Measurements from ENCODE around the gene INPP5F.
"Not testable (repeated sequence)": the region's sequence is repeated elsewhere in the genome, so short reads cannot be mapped to it uniquely, and the experiment has no call there.

The INPP5F gene

DNA sequence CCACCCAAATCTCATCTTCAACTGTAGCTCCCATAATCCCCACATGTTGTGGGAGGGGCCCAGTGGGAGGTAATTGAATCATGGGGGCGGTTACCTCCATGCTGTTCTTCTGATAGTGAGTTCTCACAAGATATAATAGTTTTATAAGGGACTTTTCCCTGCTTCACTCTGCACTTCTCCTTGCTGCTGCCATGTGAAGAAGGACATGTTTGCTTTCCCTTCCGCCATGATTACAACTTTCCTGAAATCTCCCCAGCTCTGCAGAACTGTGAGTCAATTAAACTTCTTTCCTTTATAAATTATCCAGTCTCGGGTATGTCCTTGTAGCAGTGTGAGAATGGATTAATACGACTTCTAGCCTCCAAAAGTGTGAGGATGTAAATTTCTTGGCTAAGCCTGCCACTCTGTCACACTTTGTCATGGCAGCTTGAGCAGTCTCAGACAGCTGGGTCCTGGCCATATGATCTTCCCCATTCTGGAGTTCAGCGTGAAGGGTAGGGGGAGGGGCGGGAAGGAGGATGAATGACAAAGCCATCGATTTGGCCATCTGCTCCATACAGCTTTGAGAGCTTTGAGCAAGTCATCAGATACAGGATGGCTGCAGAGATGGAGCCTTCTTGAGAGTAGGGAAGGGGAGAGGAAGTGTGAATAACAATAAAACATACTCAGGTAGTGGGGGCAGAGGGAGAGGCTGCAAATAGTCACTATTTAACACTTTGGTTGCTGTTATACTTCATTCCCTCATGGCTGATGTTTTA lies 19.1 kb upstream of the INPP5F start:
- no peak for DNase-seq

DNA sequence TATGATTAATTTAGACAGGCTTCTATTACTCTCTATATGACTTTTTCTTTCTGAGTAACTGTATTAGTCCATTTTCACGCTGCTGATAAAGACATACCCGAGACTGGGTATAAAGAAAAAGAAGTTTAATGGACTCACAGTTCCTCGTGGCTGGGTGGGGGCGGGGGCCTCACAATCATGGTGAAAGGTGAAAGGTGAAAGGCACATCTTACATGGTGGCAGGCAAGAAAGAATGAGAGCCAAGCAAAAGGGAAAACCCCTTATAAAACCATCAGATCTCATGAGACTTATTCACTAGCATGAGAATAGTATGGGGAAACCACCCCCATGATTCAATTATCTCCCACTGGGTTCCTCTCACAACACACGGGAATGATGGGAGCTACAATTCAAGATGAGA lies 18.5 kb upstream of the INPP5F start:
- DNase-seq = not testable (repeated sequence)

DNA sequence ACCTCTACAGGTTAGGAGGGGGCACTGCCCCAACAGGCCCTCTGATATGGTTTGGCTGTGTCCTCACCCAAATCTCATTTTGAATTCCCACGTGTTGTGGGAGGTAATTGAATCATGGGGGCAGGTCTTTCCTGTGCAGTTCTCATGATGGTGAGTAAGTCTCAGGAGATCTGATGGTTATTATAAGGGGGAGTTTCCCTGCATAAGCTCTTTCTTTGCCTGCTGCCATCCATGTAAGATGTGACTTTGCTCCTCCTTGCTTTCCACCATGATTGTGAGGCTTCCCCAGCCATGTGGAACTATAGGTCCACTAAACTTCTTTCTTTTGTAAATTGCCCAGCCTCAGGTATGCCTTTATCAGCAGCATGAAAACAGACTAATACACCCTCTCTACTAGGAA lies 14.9 kb upstream of the INPP5F start:
- DNase-seq = not testable (repeated sequence)

DNA sequence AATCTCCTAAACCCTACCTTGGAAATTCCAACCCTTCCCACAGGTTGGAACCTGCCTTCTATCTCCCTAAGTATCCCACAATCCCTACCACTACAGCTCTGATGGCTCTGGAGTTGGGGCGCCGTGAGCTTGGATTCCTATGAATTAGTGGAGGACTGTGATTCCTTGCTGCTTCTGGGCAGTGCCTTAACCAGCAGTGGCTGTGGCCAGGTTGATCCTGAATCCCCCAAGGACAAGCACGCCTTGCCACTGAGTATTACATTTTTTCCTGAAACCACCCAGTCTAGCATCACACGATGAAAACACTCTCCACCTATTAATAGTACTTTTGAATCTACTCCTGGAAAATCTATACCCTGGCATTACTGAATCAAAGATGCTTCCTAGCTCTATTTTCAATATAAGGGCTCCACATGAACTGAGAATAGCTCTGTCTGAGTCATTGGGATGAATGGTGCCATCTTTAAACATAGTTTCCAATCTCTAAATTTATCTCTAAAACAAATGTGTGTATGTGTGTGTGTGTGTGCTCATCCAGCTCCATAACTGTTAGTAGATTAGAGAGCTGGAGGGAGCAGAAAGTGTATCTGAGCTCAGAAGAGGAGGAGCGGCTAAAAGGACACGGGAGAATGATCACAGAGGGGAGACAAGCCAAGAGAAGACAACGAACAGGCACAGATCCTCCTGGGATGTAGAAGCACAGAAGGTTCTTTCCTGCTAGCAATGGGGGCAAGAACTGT lies 11.9 kb upstream of the INPP5F start:
- no peak for DNase-seq

DNA sequence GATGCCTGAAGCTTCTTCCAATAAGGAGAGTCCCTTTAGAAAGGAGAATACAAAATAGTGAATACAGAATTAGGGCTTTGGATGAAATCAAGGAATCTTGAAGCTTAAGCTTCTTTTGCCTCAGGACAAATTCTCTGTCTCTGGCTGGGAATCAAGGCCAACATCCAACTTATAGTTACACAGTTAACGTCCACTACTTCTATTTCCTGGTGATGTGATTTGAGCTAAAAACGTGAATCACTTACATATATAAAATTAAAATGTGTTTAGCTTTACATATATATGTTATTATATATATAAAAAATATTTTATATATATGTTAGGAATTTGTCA lies 11.4 kb upstream of the INPP5F start:
- no peak for DNase-seq

DNA sequence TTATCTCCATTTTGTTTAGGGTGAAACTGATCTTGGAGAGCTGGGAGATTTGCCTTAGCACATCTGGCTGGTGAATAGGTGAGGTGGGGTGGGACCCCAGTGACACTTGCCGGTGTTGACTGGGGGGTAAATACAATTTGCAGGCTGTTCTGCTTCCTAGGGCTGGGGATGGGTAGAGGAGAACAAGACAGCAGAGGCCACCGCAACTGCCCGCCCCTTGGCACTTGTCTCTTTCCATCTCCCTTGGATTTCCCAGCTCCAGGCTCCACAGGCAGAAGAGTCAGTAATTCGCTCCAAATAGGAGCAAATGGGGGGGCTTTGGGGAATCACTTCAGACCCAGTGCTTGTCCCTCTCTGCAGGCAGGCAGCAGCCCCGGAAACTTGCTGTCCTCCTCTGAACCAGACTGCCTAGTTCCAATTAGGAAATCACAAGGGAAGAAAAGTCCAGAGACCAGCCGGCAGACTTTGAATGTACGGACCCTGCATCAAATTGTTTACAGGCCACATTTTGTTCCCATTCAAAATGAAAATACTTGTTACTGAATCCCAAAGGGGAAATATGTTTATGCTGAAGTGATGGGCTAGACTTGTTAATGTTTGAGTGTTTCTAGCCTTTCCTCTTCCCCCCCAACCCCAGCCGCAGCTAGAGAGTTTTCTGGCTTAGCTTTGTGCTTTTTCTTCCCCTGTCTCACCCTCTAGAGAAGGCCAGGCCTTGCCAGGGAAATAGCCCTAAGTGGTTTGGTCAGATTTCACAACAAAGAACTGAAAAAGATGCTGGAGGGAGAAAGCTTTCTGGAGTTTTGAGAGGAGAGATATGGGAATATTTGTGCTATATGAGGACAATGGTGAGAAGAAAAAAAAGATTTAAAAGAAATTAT lies 10.0 kb upstream of the INPP5F start:
- no peak for DNase-seq

DNA sequence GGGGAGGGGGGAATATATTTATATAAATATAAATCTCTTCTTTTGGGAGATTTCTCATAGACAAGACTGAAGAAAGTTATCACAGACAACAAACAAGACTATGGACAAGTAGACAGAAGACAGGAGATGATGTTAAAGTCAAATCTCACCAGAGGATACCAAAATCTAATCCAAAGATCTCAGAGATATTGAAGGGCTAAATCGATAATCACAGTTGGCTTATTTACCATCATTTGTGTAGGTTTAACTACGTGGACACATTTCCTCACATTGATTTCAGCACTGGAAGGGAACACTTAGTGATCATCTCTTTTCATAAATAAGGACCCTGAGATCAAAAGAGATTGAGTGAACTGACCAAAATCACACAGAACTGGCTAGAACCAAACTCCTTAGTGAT lies 2.7 kb upstream of the INPP5F start:
- DNase-seq = no peak

DNA sequence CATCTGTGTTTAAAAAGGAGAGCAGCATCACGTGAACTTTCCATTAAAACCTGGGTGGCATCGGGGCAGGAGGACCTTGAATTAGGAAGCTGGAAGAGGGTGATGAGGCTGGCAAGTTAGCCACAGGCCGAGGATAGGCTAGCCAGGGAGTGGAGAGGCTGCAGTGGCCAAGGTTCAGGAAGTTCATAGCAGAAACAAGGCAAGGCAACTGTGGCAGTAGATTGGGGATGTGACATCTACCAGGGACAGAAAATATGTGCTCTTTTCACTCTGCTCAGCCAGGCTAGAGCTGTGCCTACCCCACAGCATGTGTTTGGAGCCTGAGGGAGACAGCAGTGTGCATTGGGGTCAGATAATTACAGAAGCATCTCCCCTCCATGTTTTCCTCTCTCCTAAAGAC lies 2.2 kb upstream of the INPP5F start:
- DNase-seq = no peak

DNA sequence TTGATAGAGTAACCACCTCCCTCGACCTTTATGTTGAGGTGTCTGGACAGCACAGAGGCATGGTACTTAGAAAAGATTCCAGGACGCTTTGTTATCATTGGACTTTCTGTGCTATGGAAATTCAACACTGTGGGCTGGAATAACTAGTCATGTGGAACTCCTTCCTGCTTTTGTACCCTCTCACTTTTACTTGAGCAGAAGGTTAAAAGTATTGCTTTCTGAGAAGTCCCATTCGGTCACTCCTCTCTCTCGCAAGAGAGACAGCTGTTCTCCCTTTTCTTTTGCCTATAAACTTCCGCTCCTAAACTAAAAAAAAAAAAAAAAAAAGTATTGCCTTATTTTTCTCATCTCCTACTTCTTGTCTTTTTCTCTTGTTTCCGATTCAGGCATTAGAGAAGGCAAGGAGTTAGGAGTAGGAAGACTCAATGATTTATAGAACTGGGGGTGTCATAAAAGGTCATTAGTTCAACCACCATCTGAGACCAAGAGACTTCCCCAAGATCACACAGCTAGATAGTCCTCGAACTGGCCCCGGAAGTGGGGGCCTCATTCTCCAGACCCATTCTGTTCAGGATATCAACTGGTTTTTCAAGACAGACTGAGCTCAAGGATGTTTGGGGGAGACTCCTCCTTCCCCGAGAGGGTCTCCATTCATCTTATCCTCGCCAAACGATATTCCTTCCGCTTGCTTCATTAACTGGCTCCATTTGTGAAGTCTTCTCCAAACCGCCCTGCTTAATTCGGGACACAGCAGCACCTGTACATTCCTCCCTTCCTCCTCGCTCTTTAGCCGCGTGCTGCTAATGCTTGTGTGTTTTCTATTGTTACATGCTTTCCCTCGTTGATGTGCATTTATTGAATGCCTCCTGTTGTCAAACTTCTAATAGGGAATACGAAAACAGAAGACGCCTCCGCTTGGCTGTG lies 995 bp upstream of the INPP5F start:
- no peak for DNase-seq

DNA sequence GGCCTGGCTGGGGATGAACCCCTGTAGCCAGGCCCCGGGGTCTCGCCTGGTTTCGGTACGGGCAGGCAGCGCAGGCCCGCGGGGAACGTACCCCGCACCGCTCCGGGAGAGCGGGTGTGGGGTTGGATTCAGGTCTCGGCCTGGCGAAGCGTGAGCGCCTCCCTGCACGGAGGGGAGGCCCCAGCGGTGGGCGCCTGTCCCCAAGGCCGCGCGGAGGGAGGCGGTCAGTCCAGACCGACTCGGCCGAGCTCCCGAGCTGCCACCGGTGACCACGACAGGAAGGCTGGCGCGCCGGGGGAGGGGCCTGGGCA lies 378 bp upstream of the INPP5F start:
- no peak for DNase-seq

DNA sequence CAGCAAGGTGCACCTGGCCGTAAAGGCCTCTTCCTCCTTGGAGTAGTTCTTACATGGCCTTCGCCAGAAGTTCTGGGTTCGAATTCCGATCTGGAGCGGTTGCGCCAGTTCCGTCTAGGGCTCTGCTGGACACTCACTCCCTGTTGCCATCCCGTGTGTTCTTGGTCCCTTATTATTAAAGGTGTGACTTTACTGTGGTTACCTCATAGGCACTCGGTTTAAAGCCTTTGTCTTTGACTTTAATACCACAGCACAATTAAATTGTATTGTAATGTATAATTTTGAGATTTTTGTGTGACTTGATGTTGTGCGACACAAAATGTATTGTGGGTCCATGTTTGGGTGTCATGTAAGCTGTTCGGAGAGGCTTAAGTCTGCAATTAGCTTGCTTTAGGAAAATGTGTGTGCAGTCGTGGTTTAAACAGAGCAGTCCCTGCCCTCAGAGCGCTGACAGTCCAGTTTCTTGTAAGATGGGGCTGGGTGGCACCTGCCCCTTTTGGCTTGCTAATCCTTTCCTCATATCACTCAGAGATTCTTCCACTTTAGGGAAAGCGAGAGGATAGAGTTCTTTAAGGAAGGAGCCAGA lies 919 bp downstream of the INPP5F start:
- DNase-seq = no peak

DNA sequence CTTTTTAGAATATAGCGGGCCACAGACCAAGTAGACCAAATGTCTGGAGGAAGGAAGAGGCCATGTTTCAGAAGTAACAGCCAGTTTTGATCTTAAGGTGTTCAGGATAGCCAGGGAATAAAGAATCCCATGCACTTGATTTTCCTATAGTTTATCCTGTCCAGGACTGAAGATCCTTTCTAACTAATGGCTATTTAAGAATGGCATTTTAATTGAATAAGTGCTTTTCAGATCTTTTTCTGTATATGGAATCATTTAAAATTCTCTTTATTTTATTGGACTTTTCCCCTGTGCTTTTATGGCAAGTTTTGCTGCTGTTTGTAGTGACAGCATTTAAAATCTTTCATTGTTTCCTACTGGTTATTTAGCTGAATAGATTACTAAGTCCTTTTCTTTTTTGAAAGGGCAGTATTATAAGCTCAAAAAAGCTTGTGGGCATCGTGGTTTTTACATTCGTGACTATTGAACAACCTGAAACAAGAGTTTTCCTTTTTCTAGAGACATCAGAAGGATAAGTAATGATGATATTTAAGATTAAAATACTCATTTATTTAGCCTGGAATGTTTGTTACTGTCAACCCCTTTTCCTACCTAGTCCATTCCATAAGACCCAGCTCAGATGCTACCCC lies 2.4 kb downstream of the INPP5F start:
- no peak for DNase-seq

DNA sequence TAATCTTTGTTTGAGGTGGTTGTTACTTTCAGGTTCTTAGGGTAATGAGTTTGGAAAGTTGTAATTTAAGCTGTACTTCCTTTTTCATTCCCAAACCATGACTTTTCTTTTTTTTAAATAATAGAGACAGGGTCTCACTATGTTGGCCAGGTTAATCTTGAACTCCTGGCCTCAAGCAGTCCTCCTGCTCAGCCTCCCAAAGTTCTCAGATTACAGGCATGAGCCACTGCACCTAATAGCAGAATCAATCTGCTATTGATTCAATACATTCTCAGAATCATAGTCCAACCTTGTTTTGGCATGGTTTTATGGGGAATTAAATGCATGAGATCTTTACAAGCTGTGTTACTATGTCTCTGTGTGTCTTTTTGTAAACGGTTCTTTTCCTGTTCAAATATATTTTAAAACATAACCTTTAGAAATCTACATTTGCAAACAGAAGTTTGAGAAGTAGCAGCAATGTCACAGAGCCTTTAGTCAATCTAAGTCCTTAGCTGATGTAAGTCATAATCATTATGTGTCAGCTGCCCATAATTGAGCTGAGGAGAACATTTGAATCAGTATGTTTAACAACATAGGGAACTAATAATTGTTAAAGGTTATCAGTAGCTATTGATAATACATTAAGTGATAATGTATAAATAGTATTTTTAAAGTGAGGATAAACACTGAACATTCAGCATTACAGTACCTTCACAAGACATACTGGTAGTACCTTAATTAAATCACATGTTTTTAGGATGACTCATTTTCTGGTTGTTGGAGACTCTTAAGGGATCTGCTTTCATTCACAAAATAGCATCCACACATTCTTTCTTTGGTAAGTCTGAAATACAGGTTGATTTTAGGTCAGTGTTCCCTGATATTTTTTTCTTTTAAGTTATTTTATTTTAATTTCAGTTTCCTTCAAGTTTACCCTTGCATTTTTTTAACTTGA lies 8.8 kb downstream of the INPP5F start:
- no peak for DNase-seq

DNA sequence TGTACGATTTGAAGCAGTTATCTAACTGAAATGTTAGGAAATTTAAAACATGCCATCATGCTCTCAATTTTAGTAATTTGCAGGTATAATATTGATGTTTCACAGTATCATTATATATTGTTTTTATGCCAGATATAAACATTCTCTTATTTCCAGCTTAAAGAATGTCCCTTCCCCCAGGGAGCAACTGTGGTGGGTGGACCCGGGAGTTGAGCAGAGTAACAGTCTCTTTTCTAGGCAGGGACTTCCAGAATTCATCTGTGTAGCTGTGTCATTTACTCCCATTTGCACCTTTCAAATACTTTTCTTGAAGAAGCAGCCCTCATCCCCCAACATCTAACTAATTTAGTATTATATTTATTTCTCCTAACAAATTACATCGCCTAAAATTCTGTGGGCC lies 9.6 kb downstream of the INPP5F start:
- DNase-seq = no peak

DNA sequence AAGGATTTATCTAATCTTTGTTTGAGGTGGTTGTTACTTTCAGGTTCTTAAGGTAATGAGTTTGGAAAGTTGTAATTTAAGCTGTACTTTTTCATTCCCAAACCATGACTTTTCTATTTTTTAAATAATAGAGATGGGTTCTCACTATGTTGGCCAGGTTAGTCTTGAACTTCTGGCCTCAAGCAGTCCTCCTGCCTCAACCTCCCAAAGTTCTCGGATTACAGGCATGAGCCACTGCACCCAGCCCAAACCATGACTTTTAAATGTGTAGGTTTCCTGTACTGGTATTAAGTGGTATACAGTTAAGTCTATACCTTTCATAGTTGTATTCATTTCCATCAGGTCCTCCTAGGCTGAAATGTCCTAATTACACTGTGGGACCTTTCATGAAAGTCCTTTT lies 10.4 kb downstream of the INPP5F start:
- no peak for DNase-seq

DNA sequence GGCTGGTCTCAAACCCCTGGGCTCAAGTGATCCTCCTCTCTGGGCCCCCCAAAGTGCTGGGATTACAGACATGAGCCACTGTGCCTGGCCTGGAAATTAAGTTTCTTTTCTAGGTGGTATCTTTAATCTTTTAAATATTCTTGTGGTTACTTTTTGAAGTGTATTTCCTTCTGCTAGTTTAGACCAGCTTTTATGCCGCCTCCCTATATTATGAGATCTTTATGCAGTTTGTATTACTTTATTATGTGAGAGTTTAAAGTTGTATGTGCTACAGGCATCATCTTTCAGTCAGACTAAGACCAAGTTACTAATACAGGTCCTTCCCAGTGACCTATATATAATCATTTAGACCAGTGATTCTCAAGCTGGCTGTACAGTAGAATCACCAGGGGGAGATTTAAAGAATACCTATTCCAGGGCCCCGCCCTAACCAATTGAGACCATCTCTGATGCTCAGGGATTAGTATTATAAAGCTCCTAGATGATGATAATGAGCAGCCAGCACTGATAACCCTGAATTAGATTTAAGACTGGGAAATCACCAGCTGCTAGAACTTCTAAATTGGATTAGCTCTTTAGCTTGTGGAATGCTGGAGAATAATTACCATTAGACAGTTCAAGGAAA lies 11.3 kb downstream of the INPP5F start:
- no peak for DNase-seq

DNA sequence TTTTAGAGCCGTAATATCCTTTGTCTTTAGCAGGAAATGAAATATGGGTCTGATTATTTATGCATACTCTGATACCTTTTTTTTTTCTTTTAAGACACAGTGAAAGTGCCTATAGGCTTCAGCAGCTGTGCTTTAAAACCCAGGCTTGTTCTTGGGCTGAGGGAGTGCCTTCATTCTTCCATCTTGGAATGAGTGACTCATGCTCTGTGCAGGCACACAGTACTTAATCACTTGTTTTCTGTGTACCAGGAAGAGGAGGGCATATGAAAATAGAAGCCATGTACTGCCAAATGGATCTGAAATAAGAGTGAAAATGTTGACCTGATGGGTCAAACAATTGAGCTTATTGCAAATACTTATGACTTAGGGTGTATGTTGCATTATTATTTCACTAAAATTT lies 12.0 kb downstream of the INPP5F start:
- DNase-seq = no peak

DNA sequence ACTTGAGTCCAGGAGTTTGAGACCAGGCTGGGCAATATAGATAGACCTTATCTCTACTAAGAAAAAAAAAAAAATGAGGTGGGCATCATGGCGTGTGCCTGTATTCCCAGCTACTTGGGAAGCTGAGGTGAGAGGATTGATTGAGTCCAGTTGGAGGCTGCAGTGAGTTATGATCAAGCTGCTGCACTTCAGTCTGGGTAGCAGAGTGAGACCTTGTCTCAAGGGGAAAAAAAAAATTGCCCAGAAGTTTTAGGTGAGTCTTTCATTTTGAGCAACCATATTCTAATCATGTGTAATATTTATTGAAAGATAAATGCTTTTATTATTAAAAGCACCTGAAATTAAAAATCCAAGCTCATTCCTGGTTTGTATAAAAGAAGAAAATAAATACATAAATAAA lies 13.1 kb downstream of the INPP5F start:
- DNase-seq = no peak

DNA sequence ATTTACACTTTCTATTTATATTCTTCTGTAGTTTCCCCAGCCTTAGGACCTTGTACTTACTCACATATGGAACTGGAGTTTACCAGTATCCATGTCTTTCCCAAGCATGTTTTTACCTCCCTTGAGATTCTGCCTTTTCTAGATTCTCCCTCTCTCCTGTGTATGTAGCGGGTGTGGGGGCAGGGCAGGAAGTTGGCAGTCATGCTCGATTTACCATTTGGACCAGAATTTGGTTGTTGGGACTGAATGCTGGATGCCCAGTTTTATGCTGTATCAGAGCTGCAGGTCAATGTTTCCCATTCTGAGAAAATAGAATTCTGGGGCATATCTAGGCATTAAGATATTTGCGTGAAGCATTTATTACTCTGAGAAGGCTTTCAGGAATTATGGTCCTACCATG lies 14.2 kb downstream of the INPP5F start:
- DNase-seq = no peak

DNA sequence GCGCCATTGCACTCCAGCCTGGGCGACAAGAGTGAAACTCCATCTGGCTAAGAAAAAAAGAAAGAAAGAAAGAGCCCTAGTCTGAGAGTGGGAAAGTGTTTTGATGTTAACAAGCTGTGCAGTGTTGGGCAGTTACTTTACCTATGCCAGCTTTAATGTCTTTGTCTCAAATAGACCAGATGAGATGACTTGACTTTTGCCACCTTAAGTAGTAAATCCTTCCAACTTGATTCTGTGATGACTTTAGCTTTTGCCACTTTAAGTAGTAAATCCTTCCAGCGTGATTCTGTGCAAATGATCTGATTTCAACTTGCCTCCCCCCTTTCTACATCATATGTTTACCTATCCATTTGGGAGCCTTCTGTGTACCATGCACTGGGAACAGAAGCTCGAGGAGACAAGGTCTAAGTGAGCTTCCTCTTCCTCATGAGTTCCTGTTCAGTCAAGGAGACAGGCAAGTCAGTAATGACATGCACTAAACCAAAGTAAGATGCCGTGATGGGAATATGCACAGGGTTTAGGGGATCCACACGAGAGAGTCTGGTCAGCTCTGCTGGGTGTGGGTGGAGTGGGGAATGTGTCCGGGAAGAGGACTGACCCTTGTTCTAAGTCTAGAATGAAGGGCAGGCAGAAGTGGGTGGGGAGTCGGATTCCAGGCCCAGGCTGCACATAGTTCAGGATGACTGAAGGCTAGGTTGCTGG lies 17.2 kb downstream of the INPP5F start:
- no peak for DNase-seq

Measured in NCI-H345 (cell line).